Activated naive CD8-positive, alpha-beta T cell treated with anti-CD3 and anti-CD28 coated beads, Interleukin-2, amount 50 U/mL, for 16 hours (primary cell): ENCODE results near the gene NHLH2.

Source experiments
- DNase-seq: peaks from one replicate; pipeline ENCODE4 v3.0.0-alpha.2; 2020; ENCODE audit warnings: low read depth, low spot score

NHLH2 gene

GRCh38 chr1:115840605-115841460 lies at the start of gene NHLH2:
TSS of gene NHLH2 (minus strand) at chr1:115841126. CDS start at chr1:115838372, 2,754 bp downstream.
- DNase-seq = no peak

- DNase-seq = no peak
Observed at GRCh38 chr1:115890580-115890979, 49.7 kb upstream of the NHLH2 start.

- no peak for DNase-seq
Observed at GRCh38 chr1:115888976-115889375, 48.0 kb upstream of the NHLH2 start.

- DNase-seq = no peak
Observed at GRCh38 chr1:115882913-115883902, 42.3 kb upstream of the NHLH2 start.

- no peak for DNase-seq
Observed at GRCh38 chr1:115880981-115881672, 40.2 kb upstream of the NHLH2 start.

- no peak for DNase-seq
Observed at GRCh38 chr1:115879977-115880376, 39.1 kb upstream of the NHLH2 start.

GRCh38 chr1:115877511-115877910 lies 36.6 kb upstream of the NHLH2 start:
- DNase-seq = no peak

GRCh38 chr1:115874904-115875303 lies 34.0 kb upstream of the NHLH2 start:
- no peak for DNase-seq

GRCh38 chr1:115874497-115874896 lies 33.6 kb upstream of the NHLH2 start:
- no peak for DNase-seq

- DNase-seq = no peak
Observed at GRCh38 chr1:115873184-115873583, 32.3 kb upstream of the NHLH2 start.

GRCh38 chr1:115869064-115869463 lies 28.1 kb upstream of the NHLH2 start:
- DNase-seq = no peak

GRCh38 chr1:115867216-115867615 lies 26.3 kb upstream of the NHLH2 start:
- no peak for DNase-seq

- no peak for DNase-seq
Observed at GRCh38 chr1:115865704-115866380, 24.9 kb upstream of the NHLH2 start.

- DNase-seq = no peak
Observed at GRCh38 chr1:115862403-115862802, 21.5 kb upstream of the NHLH2 start.

- DNase-seq = no peak
Observed at GRCh38 chr1:115854005-115854404, 13.1 kb upstream of the NHLH2 start.

GRCh38 chr1:115850937-115851336 lies 10.0 kb upstream of the NHLH2 start:
- no peak for DNase-seq

- DNase-seq = no peak
Observed at GRCh38 chr1:115847787-115848186, 6.9 kb upstream of the NHLH2 start.

GRCh38 chr1:115842948-115843347 lies 2.0 kb upstream of the NHLH2 start:
- DNase-seq = no peak

GRCh38 chr1:115839679-115840237 lies 1.2 kb downstream of the NHLH2 start:
- no peak for DNase-seq

- no peak for DNase-seq
Observed at GRCh38 chr1:115839029-115839678, 1.8 kb downstream of the NHLH2 start.
